Neural cell (in vitro differentiated cells): ENCODE measurements around the gene PDE10A. TPM values are rescaled to one million over a fixed set of nuclear protein-coding genes. Genes with fewer than 3 reads are reported as not detected.

Experiments
- H2AFZ ChIP-seq: fragments of 200-600, 300-800 bp; sonication (generic), shearing (Covaris generic); 2 replicates; pipeline ENCODE4 v1.6.0; 2014; ENCODE audit warnings: low read depth, mild to moderate bottlenecking, antibody characterized with exemption, low read length, moderate library complexity
- H3F3A ChIP-seq: fragments of 200-600 bp; shearing (Covaris generic); 2 replicates; pipeline ENCODE4 v1.6.1; 2016; ENCODE audit warnings: mild to moderate bottlenecking, moderate library complexity, mixed read lengths, antibody characterized with exemption, low read length; ENCODE audit not compliant: insufficient read depth, poor library complexity, severe bottlenecking
- H3K27ac ChIP-seq: fragments of 200-600, 300-800 bp; sonication (generic), shearing (Covaris generic); 2 replicates; pipeline ENCODE4 v1.5.1; 2014; ENCODE audit warnings: mild to moderate bottlenecking, low read length, moderate library complexity
- H3K27me3 ChIP-seq: fragments of 300-800, 200-600 bp; sonication (generic), shearing (Covaris generic); 2 replicates; pipeline ENCODE4 v1.6.0; 2014; ENCODE audit warnings: mild to moderate bottlenecking, low read depth, low read length, moderate library complexity; ENCODE audit not compliant: insufficient read depth
- H3K36me3 ChIP-seq: fragments of 300-800, 200-600 bp; sonication (generic), shearing (Covaris generic); 2 replicates; pipeline ENCODE4 v1.5.1; 2014; ENCODE audit warnings: mild to moderate bottlenecking, antibody characterized with exemption, low read length, moderate library complexity; ENCODE audit not compliant: insufficient read depth
- H3K4me2 ChIP-seq: fragments of 300-800, 200-600 bp; sonication (generic), shearing (Covaris generic); 2 replicates; pipeline ENCODE4 v1.6.0; 2014; ENCODE audit warnings: mild to moderate bottlenecking, low read length
- H3K4me3 ChIP-seq: fragments of 300-800, 200-600 bp; sonication (generic), shearing (Covaris generic); 2 replicates; pipeline ENCODE4 v1.5.1; 2014; ENCODE audit warnings: mild to moderate bottlenecking, low read length, moderate library complexity
- H3K79me2 ChIP-seq: fragments of 200-600 bp; shearing (Covaris generic); replicated peaks from 2 replicates; pipeline ENCODE4 v1.6.0; 2014; ENCODE audit warnings: mild to moderate bottlenecking, low read length, moderate library complexity; ENCODE audit not compliant: insufficient read depth
- H3K9ac ChIP-seq: fragments of 300-800, 200-600 bp; sonication (generic), shearing (Covaris generic); 2 replicates; pipeline ENCODE4 v1.6.1; 2016; ENCODE audit warnings: mild to moderate bottlenecking, low read length, mixed read lengths
- H3K9me2 ChIP-seq: fragments of 200-600 bp; shearing (Covaris generic); 2 replicates; pipeline ENCODE4 v1.6.1; 2016; ENCODE audit warnings: mild to moderate bottlenecking, low read length, mixed read lengths; ENCODE audit not compliant: insufficient read depth
- H3K9me3 ChIP-seq: fragments of 200-600, 300-800 bp; sonication (generic), shearing (Covaris generic); 2 replicates; pipeline ENCODE4 v1.6.1; 2016; ENCODE audit warnings: mild to moderate bottlenecking, mixed run types, low read length, moderate library complexity, mixed read lengths
- H4K20me1 ChIP-seq: fragments of 200-600 bp; shearing (Covaris generic); 2 replicates; pipeline ENCODE4 v1.6.1; 2016; ENCODE audit warnings: mild to moderate bottlenecking, mixed run types; ENCODE audit not compliant: insufficient read depth
- CTCF ChIP-seq: fragments of 450-650 bp; IDR thresholded peaks from 2 replicates; pipeline ENCODE4 v1.5.1; 2014; ENCODE audit warnings: antibody characterized with exemption, mild to moderate bottlenecking, moderate library complexity; ENCODE audit not compliant: poor library complexity, severe bottlenecking
- EP300 ChIP-seq: fragments of 450-650 bp; conservative IDR thresholded peaks from 2 replicates; pipeline ENCODE4 v1.6.1; 2014; ENCODE audit warnings: antibody characterized with exemption, mild to moderate bottlenecking, moderate library complexity; ENCODE audit not compliant: poor library complexity, severe bottlenecking
- EZH2 ChIP-seq: fragments of 200-600, 300-800 bp; shearing (Covaris generic), sonication (generic); IDR thresholded peaks from 2 replicates; pipeline ENCODE4 v1.6.1; 2014; ENCODE audit warnings: antibody characterized with exemption, low read length, borderline replicate concordance, mild to moderate bottlenecking; ENCODE audit not compliant: insufficient read depth, poor library complexity, severe bottlenecking
- MXI1 ChIP-seq: fragments of 450-650 bp; conservative IDR thresholded peaks from 2 replicates; pipeline ENCODE4 v1.6.1; 2014; ENCODE audit warnings: antibody characterized with exemption, mild to moderate bottlenecking; ENCODE audit not compliant: poor library complexity, severe bottlenecking
- POLR2AphosphoS5 ChIP-seq: IDR thresholded peaks from 2 replicates; pipeline ENCODE4 v1.6.1; 2012
- RAD21 ChIP-seq: fragments of 450-650 bp; conservative IDR thresholded peaks from 2 replicates; pipeline ENCODE4 v1.6.1; 2014; ENCODE audit warnings: antibody characterized with exemption, mild to moderate bottlenecking, moderate library complexity
- REST ChIP-seq: IDR thresholded peaks from 2 replicates; pipeline ENCODE4 v1.6.1; 2012; ENCODE audit warnings: borderline replicate concordance
- SMC3 ChIP-seq: fragments of 450-650 bp; conservative IDR thresholded peaks from 2 replicates; pipeline ENCODE4 v1.6.1; 2014; ENCODE audit warnings: antibody characterized with exemption, mild to moderate bottlenecking, moderate library complexity; ENCODE audit not compliant: poor library complexity
- TAF1 ChIP-seq: IDR thresholded peaks from 2 replicates; pipeline ENCODE4 v1.6.1; 2012; ENCODE audit warnings: low read depth
- polyA plus RNA-seq: library from polyadenylated mRNA; depleted of rRNA; stranded (reverse); fragments of >200 nt; gene quantifications from 2 replicates; pipeline ENCODE4 v1.2.3, GENCODE V29; 2014

PDE10A gene
- polyA plus RNA-seq, 1 donor from 2014 or later, result 52.4 TPM

GRCh38 chr6:165707067-165707853 lies 44.2 kb upstream of the PDE10A start:
- H3K36me3 ChIP-seq, result no peaks in the 10 kb centered on the region
- H3K4me3 ChIP-seq, result no peak overlapping the region
- H3F3A ChIP-seq, result no peaks in the 10 kb centered on the region
- no peak overlapping the region for H2AFZ ChIP-seq
- H3K27ac ChIP-seq, result no peak overlapping the region
- TF ChIP-seq SMC3, result no peak
- TF ChIP-seq REST, result no peak
- TF ChIP-seq POLR2AphosphoS5, result no peak
- TF ChIP-seq RAD21, result no peak
- no peak for TF ChIP-seq MXI1
- TF ChIP-seq CTCF, result no peak
- no peak for TF ChIP-seq TAF1
- no peak for TF ChIP-seq EZH2
- no peak for TF ChIP-seq EP300
- H3K27me3 ChIP-seq, result no peaks in the 10 kb centered on the region
- H3K9me3 ChIP-seq, result no peaks in the 10 kb centered on the region
- H3K79me2 ChIP-seq, result no peaks in the 10 kb centered on the region
- H3K9me2 ChIP-seq, result no peaks in the 10 kb centered on the region
- H3K4me2 ChIP-seq, result no peak overlapping the region
- no peaks in the 10 kb centered on the region for H4K20me1 ChIP-seq
- no peak overlapping the region for H3K9ac ChIP-seq

- no peaks in the 10 kb centered on the region for H3K27me3 ChIP-seq
These were observed 42.9 kb upstream of the PDE10A start for GRCh38 chr6:165705941-165706340.

More at GRCh38 chr6:165705941-165706340, 42.9 kb upstream of the PDE10A start:
- TF ChIP-seq EZH2, result no peak
- no peak for TF ChIP-seq RAD21
- no peak for TF ChIP-seq EP300
- TF ChIP-seq CTCF, result no peak
- TF ChIP-seq REST, result no peak
- TF ChIP-seq TAF1, result no peak
- no peak for TF ChIP-seq POLR2AphosphoS5
- TF ChIP-seq SMC3, result no peak
- TF ChIP-seq MXI1, result no peak
- Histone ChIP-seq H3K79me2 (no peaks in the 10 kb centered on the region), H3K9me3 (no peaks in the 10 kb centered on the region), H3K36me3 (no peaks in the 10 kb centered on the region), H4K20me1 (no peaks in the 10 kb centered on the region), H3K27ac (no peak overlapping the region), H2AFZ (no peak overlapping the region), H3F3A (no peaks in the 10 kb centered on the region), H3K4me3 (no peak overlapping the region), H3K9me2 (no peaks in the 10 kb centered on the region), H3K9ac (no peak overlapping the region), H3K4me2 (no peak overlapping the region)
